K562 (cell line): ENCODE results near the gene ANO8. TPM values are rescaled to one million over a fixed set of nuclear protein-coding genes. Genes with fewer than 3 reads are reported as not detected.

Source experiments
- ATAC-seq: fragments of 200-7000 bp; cut with Tn5 transposase; 3 replicates; pipeline ENCODE4 v1.9.1; 2020; ENCODE audit warnings: moderate library complexity
- BruUV-seq: library from RNA; stranded (reverse); fragments of 400-500 nt; replicated peaks from 2 replicates; lab custom pipeline; 2021; lab: Mats Ljungman, UMichigan
- CTCF ChIA-PET: fragments of 300-600 bp; formaldehyde crosslinking; extraction: SDS; loops from one replicate; lab custom pipeline; 2021; ENCODE audit warnings: low intra/inter-chr PET ratio; lab: Yijun Ruan, JAX
- POLR2A ChIA-PET: fragments of 300-600, 350-650 bp; sonication (Branson Sonifier 250); formaldehyde crosslinking; extraction: SDS; loops from one replicate; lab custom pipeline; 2021; ENCODE audit warnings: antibody characterized with exemption, inconsistent platforms; lab: Yijun Ruan, JAX
- DNase-seq, 4 experiments: peaks; one replicate each; pipeline versions ENCODE4 v3.0.0 to v3.0.0-alpha.2; 2011 to 2018; ENCODE audit warnings: low spot score in 3 of 4, mixed read lengths in 3 of 4; ENCODE audit errors: extremely low read depth in 1 of 4
- FAIRE-seq: peaks from 2 replicates; lab custom pipeline; 2011; peaks lifted over from hg19 to GRCh38; lab: Jason Lieb, UNC
- H2AFZ ChIP-seq: 2 replicates; pipeline ENCODE4 v1.6.0; 2011; ENCODE audit warnings: low read depth, low read length, control low read depth, inconsistent platforms
- H3K27ac ChIP-seq: fragments of 200-600 bp; 3 replicates; pipeline ENCODE4 v1.8.0; 2011; ENCODE audit warnings: low read depth, mild to moderate bottlenecking, control low read depth, inconsistent platforms, low read length, moderate library complexity, mixed read lengths; ENCODE audit errors: extremely low read depth
- H3K27me3 ChIP-seq, 2 experiments: fragments of 300-600 bp in 1 of 2; 2 replicates in 1 of 2; 3 replicates in 1 of 2; pipeline versions ENCODE4 v1.6.0 to v1.8.0; 2011; ENCODE audit warnings: inconsistent platforms in 2 of 2, low read length in 2 of 2, mild to moderate bottlenecking in 1 of 2, mixed read lengths in 1 of 2, moderate library complexity in 1 of 2; ENCODE audit not compliant: control insufficient read depth in 2 of 2, insufficient read depth in 2 of 2
- H3K36me3 ChIP-seq: fragments of 300-600 bp; 3 replicates; pipeline ENCODE4 v1.8.0; 2011; ENCODE audit warnings: mild to moderate bottlenecking, low read length, inconsistent platforms; ENCODE audit not compliant: control insufficient read depth, insufficient read depth
- H3K4me1 ChIP-seq, 2 experiments: fragments of 200-600 bp in 1 of 2; replicated peaks in 1 of 2; 2 replicates in 1 of 2; 3 replicates in 1 of 2; pipeline versions ENCODE4 v1.5.1 to v1.8.0; 2011; ENCODE audit warnings: inconsistent platforms in 2 of 2, low read length in 2 of 2, mild to moderate bottlenecking in 1 of 2, mixed read lengths in 1 of 2, moderate library complexity in 1 of 2; ENCODE audit not compliant: control insufficient read depth in 2 of 2, insufficient read depth in 2 of 2
- H3K4me2 ChIP-seq: 2 replicates; pipeline ENCODE4 v1.6.1; 2011; ENCODE audit warnings: low read length, control low read depth, inconsistent platforms, mixed read lengths; ENCODE audit not compliant: insufficient read depth
- H3K4me3 ChIP-seq: fragments of 200-600 bp; sonication (generic), shearing (Covaris generic); 2 replicates; pipeline ENCODE4 v1.5.1; 2016; ENCODE audit warnings: control low read depth, inconsistent platforms
- H3K79me2 ChIP-seq: fragments of 200-600 bp; 3 replicates; pipeline ENCODE4 v1.8.0; 2011; ENCODE audit warnings: low read length, inconsistent platforms; ENCODE audit not compliant: control insufficient read depth, insufficient read depth
- H3K9ac ChIP-seq, 2 experiments: 2 replicates each; pipeline versions ENCODE4 v1.6.0 to v1.6.1; 2011; ENCODE audit warnings: low read depth in 2 of 2, low read length in 2 of 2, control low read depth in 1 of 2, inconsistent platforms in 1 of 2, mild to moderate bottlenecking in 1 of 2, mixed read lengths in 1 of 2; ENCODE audit not compliant: insufficient read depth in 1 of 2
- H3K9me1 ChIP-seq: one replicate; pipeline ENCODE4 v1.6.0; 2011; ENCODE audit warnings: inconsistent platforms, mild to moderate bottlenecking, low read length, moderate library complexity; ENCODE audit not compliant: control insufficient read depth, insufficient read depth
- H3K9me3 ChIP-seq: replicated peaks from 2 replicates; pipeline ENCODE4 v1.5.1; 2011; ENCODE audit warnings: low read depth, low read length, inconsistent platforms; ENCODE audit not compliant: control insufficient read depth, insufficient read depth
- H4K20me1 ChIP-seq: replicated peaks from 2 replicates; pipeline ENCODE4 v1.6.1; 2011; ENCODE audit warnings: low read length, inconsistent platforms, mixed read lengths; ENCODE audit not compliant: control insufficient read depth, insufficient read depth
- CBFA2T3 ChIP-seq: fragments of 450-650 bp; IDR thresholded peaks from 2 replicates; pipeline ENCODE4 v1.6.1; 2017
- HMG20A ChIP-seq: fragments of 450-650 bp; formaldehyde crosslinking; conservative IDR thresholded peaks from 2 replicates; pipeline ENCODE4 v1.4.0; 2020; ENCODE audit warnings: mild to moderate bottlenecking, mixed read lengths
- RNF2 ChIP-seq: sonication (generic); IDR thresholded peaks from 2 replicates; pipeline ENCODE4 v1.6.1; 2016
- TRIM25 ChIP-seq: fragments of 450-650 bp; IDR thresholded peaks from 2 replicates; pipeline ENCODE4 v1.7.0; 2016; ENCODE audit warnings: borderline replicate concordance
- UBTF ChIP-seq, 2 experiments: IDR thresholded peaks; 2 replicates each; pipeline ENCODE4 v1.6.1; 2012; ENCODE audit warnings: improper control_type of control experiment in 2 of 2, low read depth in 2 of 2, low read length in 2 of 2, borderline replicate concordance in 1 of 2
- WGBS: fragments of 100-300 bp; shearing (Covaris generic); methylation state at CpG from one replicate; pipeline ENCODE4 v1.1.6; 2016; ENCODE audit warnings: low coverage, mixed read lengths; ENCODE audit not compliant: insufficient coverage; ENCODE audit errors: missing lambda C conversion rate; 5-methylcytosine and 5-hydroxymethylcytosine counted together
- in situ Hi-C: fragments of 300-500 bp; cut with MboI; formaldehyde crosslinking; loops from 4 replicates; pipeline ENCODE4 v1.15.0; 2018; ENCODE audit warnings: inconsistent platforms, mixed read lengths
- intact Hi-C: fragments of 100-400 bp; cut with micrococcal nuclease; formaldehyde crosslinking; loops from 2 replicates; pipeline ENCODE4 v1.14.2; 2022
- polyA plus RNA-seq, 8 experiments: library from polyadenylated mRNA; depleted of rRNA in 4 of 8; stranded (reverse) in 5 of 8; unstranded in 3 of 8; fragments of >200 nt; fragmentation: Nextera tagmentation in 2 of 8; fragmentation: Illumina TruSeq in 1 of 8; extraction: Ambion mirVana in 2 of 8; extraction: Trizol in 1 of 8; gene quantifications; 2 replicates each; pipeline versions ENCODE4 v1.2.1 to v1.2.3, GENCODE V29; 2011 to 2014; ENCODE audit warnings: inconsistent platforms in 1 of 8, missing spikeins in 1 of 8
- total RNA-seq, 7 experiments: library from RNA; depleted of rRNA in 6 of 7; stranded (reverse); fragments of >200 nt in 6 of 7; fragmentation: Illumina TruSeq in 2 of 7; extraction: Trizol in 2 of 7; gene quantifications; 2 replicates each; pipeline versions ENCODE4 v1.2.1 to v1.2.3, GENCODE V29; 2011 to 2021; ENCODE audit warnings: low replicate concordance in 1 of 7

Gene ANO8
- total and polyA plus RNA-seq, 9 of the 15 experiments (the other 6 are each of a cell fraction or from before 2014, with no cell fraction given) = 0.07 to 7.6 (median 2.3) TPM; not detected in 1

GRCh38 chr19:17311455-17312188, 23.0 kb downstream of the ANO8 start:
- TF ChIP-seq RNF2 (no peak), TRIM25 (no peak), CBFA2T3 (no peak), UBTF (IDR thresholded peaks at IDR 0.05; ENCODE audit: borderline replicate concordance in 1 of 2, low read depth in 2 of 2, low read length in 2 of 2) (no peak), HMG20A (no peak)
- intact Hi-C loops = no loop called here
- in situ Hi-C loops = no loop called here
- Histone ChIP-seq H3K4me3 (no peak overlapping the region), H2AFZ (no peak overlapping the region), H3K27me3 (no peaks in the 10 kb centered on the region), H3K4me2 (no peak overlapping the region), H3K79me2 (peaks cover 54% of the 10 kb centered on the region), H3K9me1 (no peaks in the 10 kb centered on the region), H3K4me1 (peaks cover 17 to 53% of the 10 kb centered on the region in 2 experiments; a peak in 4 of 5 replicates), H3K9ac (peak overlapping the region in 1 of 2 experiments; percentile 73; a peak in 2 of 4 replicates), H3K36me3 (peaks cover 49% of the 10 kb centered on the region; the same call in 2 of the 3 replicates), H3K9me3 (no peaks in the 10 kb centered on the region), H3K27ac (no peak overlapping the region), H4K20me1 (0 out of 2 replicates have a peak, but pooled peaks cover 5% of the 10 kb centered on the region)
- FAIRE-seq = no peak
- no peak for DNase-seq
- ATAC-seq = no peak
- 82% methylated on average over 9 of the region's 11 CpGs for WGBS
- ChIA-PET CTCF (no interaction called here), POLR2A (interaction anchor here (0.5 to 7.7 kb wide), 2 partner anchors 13 to 22 kb away, joined by 3 to 78 read pairs; partner anchors contain the start of gene ANO8)
- no TSS peak for BruUV-seq
